IMR-90 (cell line): ENCODE results near the gene PRKN. TPM values are rescaled to one million over a fixed set of nuclear protein-coding genes. Genes with fewer than 3 reads are reported as not detected.

Experiments
- ATAC-seq: fragments of 200-7000 bp; cut with Tn5 transposase; 2 replicates; pipeline ENCODE4 v1.9.1; 2020; ENCODE audit warnings: low read depth, mild to moderate bottlenecking, moderate library complexity
- BruUV-seq: library from RNA; stranded (reverse); fragments of 400-500 nt; replicated peaks from 2 replicates; lab custom pipeline; 2021; lab: Mats Ljungman, UMichigan
- CTCF ChIA-PET: fragments of 300-600 bp; formaldehyde crosslinking; extraction: SDS; loops from one replicate; lab custom pipeline; 2021; ENCODE audit warnings: antibody characterized with exemption; lab: Yijun Ruan, JAX
- POLR2A ChIA-PET: fragments of 300-600 bp; sonication (Branson Sonifier 250); formaldehyde crosslinking; loops from one replicate; lab custom pipeline; 2022; ENCODE audit warnings: antibody characterized with exemption; ENCODE audit not compliant: unreplicated experiment; lab: Charles Lee
- DNase-seq: peaks from one replicate; pipeline ENCODE4 v3.0.0; 2013
- H2AFZ ChIP-seq: replicated peaks from 2 replicates; pipeline ENCODE3; 2013; ENCODE audit warnings: low read length, mild to moderate bottlenecking; ENCODE audit not compliant: poor library complexity
- H2AK5ac ChIP-seq: 2 replicates; pipeline ENCODE4 v1.6.1; 2013; ENCODE audit warnings: low read depth, low read length, inconsistent platforms
- H2AK9ac ChIP-seq: replicated peaks from 2 replicates; pipeline ENCODE3; 2013; ENCODE audit warnings: mild to moderate bottlenecking, low read depth, low read length, moderate library complexity; ENCODE audit not compliant: poor library complexity
- H2BK120ac ChIP-seq: 2 replicates; pipeline ENCODE4 v1.6.1; 2013; ENCODE audit warnings: low read depth, low read length, inconsistent platforms
- H2BK15ac ChIP-seq: 3 replicates; pipeline ENCODE4 v1.6.1; 2013; ENCODE audit warnings: low read depth, low read length, inconsistent platforms
- H2BK20ac ChIP-seq: 2 replicates; pipeline ENCODE4 v1.6.1; 2013; ENCODE audit warnings: low read depth, mild to moderate bottlenecking, inconsistent platforms, low read length, moderate library complexity
- H2BK5ac ChIP-seq: 2 replicates; pipeline ENCODE4 v1.6.1; 2013; ENCODE audit warnings: mild to moderate bottlenecking, low read depth, low read length, inconsistent platforms; ENCODE audit not compliant: poor library complexity, severe bottlenecking
- H3K14ac ChIP-seq: replicated peaks from 2 replicates; pipeline ENCODE4 v1.6.1; 2013; ENCODE audit warnings: low read depth, low read length, inconsistent platforms
- H3K18ac ChIP-seq: 2 replicates; pipeline ENCODE4 v1.6.1; 2013; ENCODE audit warnings: low read depth, low read length, control low read depth
- H3K23ac ChIP-seq: 2 replicates; pipeline ENCODE4 v1.6.1; 2013; ENCODE audit warnings: low read depth, low read length, inconsistent platforms
- H3K27ac ChIP-seq: 2 replicates; pipeline ENCODE4 v1.5.1; 2013; ENCODE audit warnings: mild to moderate bottlenecking, control low read depth, low read length; ENCODE audit not compliant: insufficient read depth
- H3K27me3 ChIP-seq: 2 replicates; pipeline ENCODE4 v1.6.1; 2013; ENCODE audit warnings: low read length; ENCODE audit not compliant: control insufficient read depth, insufficient read depth
- H3K36me3 ChIP-seq: 2 replicates; pipeline ENCODE4 v1.6.1; 2013; ENCODE audit warnings: low read length, mixed read lengths; ENCODE audit not compliant: control insufficient read depth, insufficient read depth
- H3K4ac ChIP-seq: 2 replicates; pipeline ENCODE4 v1.6.1; 2013; ENCODE audit warnings: low read depth, low read length, inconsistent platforms
- H3K4me1 ChIP-seq: 2 replicates; pipeline ENCODE4 v1.6.1; 2013; ENCODE audit warnings: low read length, mixed read lengths; ENCODE audit not compliant: control insufficient read depth, insufficient read depth
- H3K4me2 ChIP-seq: 2 replicates; pipeline ENCODE4 v1.6.1; 2013; ENCODE audit warnings: low read depth, mild to moderate bottlenecking, control low read depth, low read length, moderate library complexity
- H3K4me3 ChIP-seq: 2 replicates; pipeline ENCODE4 v1.5.1; 2013; ENCODE audit warnings: low read depth, mild to moderate bottlenecking, control low read depth, low read length, moderate library complexity; ENCODE audit not compliant: insufficient read depth
- H3K56ac ChIP-seq: 2 replicates; pipeline ENCODE4 v1.6.1; 2013; ENCODE audit warnings: low read length, inconsistent platforms; ENCODE audit not compliant: insufficient read depth; ENCODE audit errors: extremely low read depth
- H3K79me1 ChIP-seq, 2 experiments: 2 replicates each; pipeline ENCODE4 v1.6.1; 2013; ENCODE audit warnings: low read length in 2 of 2, inconsistent platforms in 1 of 2, low read depth in 1 of 2
- H3K9ac ChIP-seq: 2 replicates; pipeline ENCODE4 v1.6.1; 2013; ENCODE audit warnings: low read depth, low read length, control low read depth
- H3K9me1 ChIP-seq: 2 replicates; pipeline ENCODE4 v1.6.1; 2013; ENCODE audit warnings: low read length, inconsistent platforms; ENCODE audit not compliant: insufficient read depth
- H3K9me3 ChIP-seq: 2 replicates; pipeline ENCODE4 v1.6.1; 2013; ENCODE audit warnings: low read length; ENCODE audit not compliant: control insufficient read depth, insufficient read depth
- H4K20me1 ChIP-seq: 2 replicates; pipeline ENCODE4 v1.6.1; 2013; ENCODE audit warnings: low read length, inconsistent platforms; ENCODE audit not compliant: insufficient read depth
- H4K5ac ChIP-seq: 2 replicates; pipeline ENCODE4 v1.6.1; 2013; ENCODE audit warnings: mild to moderate bottlenecking, low read depth, low read length, control low read depth
- H4K8ac ChIP-seq, 2 experiments: 2 replicates each; pipeline ENCODE4 v1.6.1; 2013; ENCODE audit warnings: low read depth in 2 of 2, low read length in 2 of 2, control low read depth in 1 of 2, inconsistent platforms in 1 of 2
- H4K91ac ChIP-seq: 2 replicates; pipeline ENCODE4 v1.6.1; 2013; ENCODE audit warnings: low read depth, low read length, inconsistent platforms; ENCODE audit not compliant: insufficient read depth
- BHLHE40 ChIP-seq: fragments of 150-350 bp; IDR thresholded peaks from 2 replicates; pipeline ENCODE4 v1.6.1; 2016; ENCODE audit warnings: mild to moderate bottlenecking, low read depth, low read length
- CHD1 ChIP-seq: IDR thresholded peaks from 2 replicates; pipeline ENCODE4 v1.6.1; 2012; ENCODE audit warnings: low read depth, low read length, improper control_type of control experiment
- NFE2L2 ChIP-seq: fragments of 150-350 bp; IDR thresholded peaks from 2 replicates; pipeline ENCODE4 v1.6.1; 2016; ENCODE audit warnings: low read depth, mild to moderate bottlenecking, low read length
- POLR2A ChIP-seq: IDR thresholded peaks from 2 replicates; pipeline ENCODE4 v1.6.1; 2012; ENCODE audit warnings: mild to moderate bottlenecking, low read depth, low read length
- RAD21 ChIP-seq: IDR thresholded peaks from 2 replicates; pipeline ENCODE4 v1.6.1; 2012; ENCODE audit warnings: low read length, improper control_type of control experiment
- WGBS, 2 experiments: methylation state at CpG; one replicate each; pipeline versions ENCODE4 v1.1.5 to v1.1.7; 2013; ENCODE audit warnings: missing lambda C conversion rate in 2 of 2; ENCODE audit not compliant: insufficient read length in 1 of 2; ENCODE audit errors: extremely low coverage in 2 of 2; 5-methylcytosine and 5-hydroxymethylcytosine counted together
- dilution Hi-C: fragments of 300-500 bp; cut with HindIII; formaldehyde crosslinking; loops from one replicate; pipeline ENCODE4 v1.14.3; 2018; ENCODE audit warnings: low sequenced_read_pairs; ENCODE audit not compliant: unreplicated experiment
- in situ Hi-C: fragments of 300-500 bp; cut with MboI; formaldehyde crosslinking; loops from 3 replicates; pipeline ENCODE4 v1.14.3; 2019; ENCODE audit warnings: low sequenced_read_pairs, inconsistent platforms, mixed read lengths
- intact Hi-C: fragments of 100-400 bp; cut with micrococcal nuclease; formaldehyde crosslinking; loops from 2 replicates; pipeline ENCODE4 v1.10.0; 2022
- polyA plus RNA-seq, 3 experiments: library from polyadenylated mRNA; depleted of rRNA; stranded (reverse); fragments of >200 nt; gene quantifications; 2 replicates each; pipeline ENCODE4 v1.2.3, GENCODE V29; 2012; ENCODE audit warnings: low replicate concordance in 1 of 3
- total RNA-seq: library from RNA; depleted of rRNA; stranded (reverse); fragments of >200 nt; gene quantifications from 2 replicates; pipeline ENCODE4 v1.2.3, GENCODE V29; 2012

Gene PRKN
- total and polyA plus RNA-seq, 2 of the 4 experiments (the other 2 are of a cell fraction), result 0.15 to 0.18 TPM

DNA sequence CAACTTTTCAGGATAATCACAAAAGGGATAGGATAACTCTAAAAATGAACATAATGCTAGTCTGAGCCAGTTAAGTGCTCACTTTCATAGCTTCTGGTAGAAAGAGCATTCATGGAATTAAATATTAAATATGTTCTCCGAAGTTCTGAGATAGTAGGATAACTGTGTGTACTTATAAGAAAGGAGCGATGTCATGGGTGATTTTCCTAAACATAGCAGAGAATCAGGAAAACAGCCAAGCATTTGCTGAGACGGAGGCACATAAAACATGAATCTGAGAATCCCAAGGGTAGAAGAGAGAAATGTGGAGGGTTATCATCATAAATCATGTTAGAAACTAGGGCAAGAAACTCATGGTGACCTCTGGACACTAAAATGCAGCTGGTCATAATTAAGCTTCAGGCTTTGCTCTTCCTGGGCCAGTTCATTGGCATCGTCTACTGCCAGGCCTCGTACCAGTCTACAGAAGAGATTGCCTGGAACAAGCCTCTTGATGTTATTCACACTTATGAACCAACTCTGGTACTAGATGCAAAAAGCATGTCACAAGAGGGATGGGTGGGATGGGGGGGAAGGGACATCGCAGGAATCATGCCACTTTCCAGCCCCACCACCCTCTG, 436.6 kb downstream of the PRKN start:
- H2BK5ac ChIP-seq, result no peak overlapping the region
- no peak overlapping the region for H3K4me3 ChIP-seq
- dilution Hi-C loops, result no loop called here
- H3K27ac ChIP-seq, result no peak overlapping the region
- H2AFZ ChIP-seq, result no peak overlapping the region
- CTCF ChIA-PET, result no interaction called here
- no peak for DNase-seq
- WGBS, 2 experiments, result 29% methylated on average over 1 of the region's 6 CpGs; no CpG with 5 or more reads in 1 of the 2 experiments
- no peak overlapping the region for H3K9ac ChIP-seq
- H3K9me1 ChIP-seq, result no peaks in the 10 kb centered on the region
- H3K4me2 ChIP-seq, result no peak overlapping the region
- ATAC-seq, result no peak
- no peak overlapping the region for H3K23ac ChIP-seq
- H3K56ac ChIP-seq, result no peak overlapping the region
- no peaks in the 10 kb centered on the region for H3K4me1 ChIP-seq
- intact Hi-C loops, result no loop called here
- H4K91ac ChIP-seq, result no peak overlapping the region
- no peak overlapping the region for H4K5ac ChIP-seq
- H2BK20ac ChIP-seq, result no peak overlapping the region
- no peak overlapping the region for H2AK5ac ChIP-seq
- H3K79me1 ChIP-seq, result no peaks in the 10 kb centered on the region
- H3K27me3 ChIP-seq, result no peaks in the 10 kb centered on the region
- H2BK120ac ChIP-seq, result no peak overlapping the region
- H3K18ac ChIP-seq, result no peak overlapping the region
- no peak overlapping the region for H4K8ac ChIP-seq
- in situ Hi-C loops, result no loop called here
- TF ChIP-seq CHD1 (no peak), NFE2L2 (no peak), RAD21 (no peak), BHLHE40 (no peak), POLR2A (no peak)
- no peaks in the 10 kb centered on the region for H3K36me3 ChIP-seq
- H3K9me3 ChIP-seq, result peaks cover 33% of the 10 kb centered on the region
- POLR2A ChIA-PET, result no interaction called here
- H2BK15ac ChIP-seq, result no peak overlapping the region
- no peaks in the 10 kb centered on the region for H4K20me1 ChIP-seq
- no peak overlapping the region for H3K14ac ChIP-seq
- no TSS peak for BruUV-seq
- H3K4ac ChIP-seq, result no peak overlapping the region
- no peak overlapping the region for H2AK9ac ChIP-seq
